Measurements from ENCODE around the gene REC114. TPM values are rescaled to one million over a fixed set of nuclear protein-coding genes. Genes with fewer than 3 reads are reported as not detected.
"Not testable (repeated sequence)": the region's sequence is repeated elsewhere in the genome, so short reads cannot be mapped to it uniquely, and the experiment has no call there.

Gene REC114
- total RNA-seq, 1 donor from 2014 or later: not detected

- no peak overlapping the region for H3K4me3 Mint-ChIP-seq (ENCODE audit: low read depth)
- H3K27me3 Mint-ChIP-seq: no peaks in the 10 kb centered on the region
- no peaks in the 10 kb centered on the region for H3K4me1 Mint-ChIP-seq (ENCODE audit: low read depth)
- no peaks in the 10 kb centered on the region for H3K36me3 Mint-ChIP-seq (ENCODE audit: insufficient read depth)
- no peak overlapping the region for H3K27ac Mint-ChIP-seq
- no peak for TF ChIP-seq CTCF (IDR thresholded peaks at IDR 0.05; ENCODE audit: unreplicated experiment)
- DNase-seq (ENCODE audit: low spot score, unreplicated experiment): no peak
- no peaks in the 10 kb centered on the region for H3K9me3 Mint-ChIP-seq (ENCODE audit: low read depth)
These were observed 95.7 kb downstream of the REC114 start for GRCh38 chr15:73538563-73539211.

DNA sequence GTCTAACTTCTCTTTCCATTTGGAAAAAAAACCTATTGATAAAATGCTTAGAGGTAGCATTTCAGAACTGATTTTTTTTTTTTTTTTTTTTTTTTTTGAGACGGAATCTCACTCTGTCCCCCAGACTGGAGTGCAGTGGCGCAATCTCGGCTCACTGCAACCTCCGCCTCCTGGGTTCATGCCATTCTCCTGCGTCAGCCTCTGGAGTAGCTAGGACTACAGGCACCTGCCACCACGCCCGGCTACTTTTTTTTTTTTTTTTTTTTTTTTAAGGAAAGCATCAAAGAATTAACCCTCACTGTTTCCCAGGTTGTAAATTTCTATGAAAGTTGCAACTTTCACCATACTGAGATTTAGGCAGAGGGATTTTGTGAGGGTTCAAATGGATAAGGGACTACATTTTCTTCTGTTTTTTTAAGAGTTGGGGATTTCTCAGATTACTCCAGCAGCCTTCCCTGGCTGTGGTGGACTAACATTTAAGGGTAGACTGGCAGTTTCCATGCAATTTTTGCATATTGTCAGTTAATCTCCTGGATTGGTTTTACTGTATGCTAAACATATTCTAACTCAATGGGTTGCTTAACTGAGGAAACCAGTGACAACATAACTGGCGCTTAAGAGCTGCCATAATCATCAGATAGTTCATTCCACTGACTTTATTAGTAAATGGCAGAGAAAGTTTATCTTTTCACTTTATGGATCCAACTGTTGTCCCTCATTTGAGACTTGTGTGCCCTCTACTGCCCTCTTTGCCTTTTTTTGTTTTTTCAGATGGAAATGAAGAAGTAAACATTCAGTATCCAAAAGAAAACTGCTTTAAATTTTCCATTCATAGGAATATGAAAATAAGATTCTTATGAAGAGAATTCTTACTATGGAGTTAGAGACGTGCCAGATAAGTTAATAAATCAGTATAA is 96.5 kb downstream of the REC114 start:
- no peak for DNase-seq (ENCODE audit: low spot score, unreplicated experiment)
- no peak overlapping the region for H3K4me3 Mint-ChIP-seq (ENCODE audit: low read depth)
- H3K27me3 Mint-ChIP-seq: no peaks in the 10 kb centered on the region
- no peak for TF ChIP-seq CTCF (IDR thresholded peaks at IDR 0.05; ENCODE audit: unreplicated experiment)
- H3K36me3 Mint-ChIP-seq (ENCODE audit: insufficient read depth): no peaks in the 10 kb centered on the region
- no peaks in the 10 kb centered on the region for H3K4me1 Mint-ChIP-seq (ENCODE audit: low read depth)
- H3K27ac Mint-ChIP-seq: no peak overlapping the region
- H3K9me3 Mint-ChIP-seq (ENCODE audit: low read depth): no peaks in the 10 kb centered on the region

DNA sequence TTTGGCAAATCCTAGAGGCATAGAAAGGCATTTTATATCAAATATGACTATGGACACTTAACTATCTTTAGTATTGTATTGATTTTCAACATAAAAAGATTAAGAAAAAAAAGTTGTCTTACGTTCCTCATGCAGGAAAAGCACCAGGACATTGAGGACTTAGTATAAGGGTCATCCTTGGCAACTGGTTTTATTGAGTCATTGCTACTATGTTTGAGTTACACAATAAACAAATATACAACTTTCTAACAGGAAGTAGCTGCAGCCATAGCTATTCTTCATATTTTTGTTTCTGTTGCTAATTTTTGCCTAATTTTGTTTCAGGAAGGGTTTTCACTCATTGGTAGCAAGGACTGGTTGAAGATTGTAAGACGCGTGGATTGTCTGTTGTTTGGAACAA is 97.2 kb downstream of the REC114 start:
- Mint-ChIP-seq H3K4me3 (ENCODE audit: low read depth) (no peak overlapping the region), H3K4me1 (ENCODE audit: low read depth) (no peaks in the 10 kb centered on the region), H3K36me3 (ENCODE audit: insufficient read depth) (no peaks in the 10 kb centered on the region), H3K27ac (no peak overlapping the region), H3K27me3 (no peaks in the 10 kb centered on the region), H3K9me3 (ENCODE audit: low read depth) (no peaks in the 10 kb centered on the region)
- no peak for TF ChIP-seq CTCF (IDR thresholded peaks at IDR 0.05; ENCODE audit: unreplicated experiment)
- DNase-seq (ENCODE audit: low spot score, unreplicated experiment): no peak

GRCh38 chr15:73541479-73541878 is 98.5 kb downstream of the REC114 start:
- Mint-ChIP-seq H3K4me1 (ENCODE audit: low read depth) (no peaks in the 10 kb centered on the region), H3K4me3 (ENCODE audit: low read depth) (no peak overlapping the region), H3K36me3 (ENCODE audit: insufficient read depth) (no peaks in the 10 kb centered on the region), H3K9me3 (ENCODE audit: low read depth) (no peaks in the 10 kb centered on the region), H3K27ac (no peak overlapping the region), H3K27me3 (no peaks in the 10 kb centered on the region)
- TF ChIP-seq CTCF (IDR thresholded peaks at IDR 0.05; ENCODE audit: unreplicated experiment): no peak
- no peak for DNase-seq (ENCODE audit: low spot score, unreplicated experiment)

- not testable (repeated sequence) for H3K4me1 Mint-ChIP-seq (ENCODE audit: low read depth); H3K9me3 Mint-ChIP-seq (ENCODE audit: low read depth); H3K4me3 Mint-ChIP-seq (ENCODE audit: low read depth); H3K36me3 Mint-ChIP-seq (ENCODE audit: insufficient read depth); DNase-seq (ENCODE audit: low spot score, unreplicated experiment); H3K27me3 Mint-ChIP-seq; H3K27ac Mint-ChIP-seq
These were observed 106.0 kb downstream of the REC114 start for GRCh38 chr15:73548925-73549324.
